GM18868 (cell line): Measurements from ENCODE around the gene LAGE3.
A peak's percentile ranks its signal among the peaks of the same experiment; 100 is the strongest.

Experiments used
- ATAC-seq: cut with Tn5 transposase; IDR thresholded peaks from one replicate; pipeline ENCODE4 v1.9.1; 2021; ENCODE audit warnings: mild to moderate bottlenecking, moderate library complexity; ENCODE audit not compliant: unreplicated experiment

The LAGE3 gene

DNA sequence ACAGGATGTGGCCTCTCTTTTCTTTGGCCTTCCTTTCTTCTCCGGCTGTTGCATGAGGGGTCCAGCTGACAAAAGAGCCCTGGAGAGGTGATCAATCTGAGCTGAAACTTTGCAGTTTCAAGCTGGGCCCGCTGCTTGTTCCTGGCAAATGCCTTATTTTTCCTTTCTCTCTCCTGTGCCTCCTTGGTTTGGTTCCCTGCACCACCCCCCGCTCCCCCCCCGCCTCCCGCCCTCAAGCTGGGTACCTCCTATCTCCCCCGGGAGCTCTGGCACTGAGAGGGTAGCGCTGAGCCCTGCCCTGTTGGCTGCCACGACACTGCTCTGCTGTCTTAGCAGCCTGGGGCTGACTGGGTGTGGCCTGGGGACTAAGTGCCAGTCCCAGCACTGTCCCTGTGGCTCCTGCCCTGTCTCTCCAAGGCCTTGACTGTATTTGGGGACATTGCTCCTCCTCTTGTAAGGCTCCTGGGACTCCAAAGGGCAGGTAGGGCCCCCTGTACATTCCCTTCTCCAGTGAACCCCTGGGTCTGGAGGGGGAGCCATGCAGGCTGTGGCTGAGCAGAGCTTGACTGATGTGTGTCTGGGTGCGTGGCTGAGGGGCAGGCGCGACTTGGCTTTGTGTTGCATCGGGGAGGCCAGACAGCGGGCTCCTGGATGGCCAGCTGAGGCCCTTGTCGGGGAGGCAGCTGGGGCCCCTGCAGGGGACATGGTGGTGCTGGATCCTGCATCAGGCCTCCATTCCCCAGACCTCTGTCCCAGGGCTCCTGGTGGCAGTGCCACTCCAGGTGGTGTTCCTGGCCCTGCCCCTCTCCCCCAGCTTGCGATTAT is 19.9 kb downstream of the LAGE3 start:
- ATAC-seq = no peak

DNA sequence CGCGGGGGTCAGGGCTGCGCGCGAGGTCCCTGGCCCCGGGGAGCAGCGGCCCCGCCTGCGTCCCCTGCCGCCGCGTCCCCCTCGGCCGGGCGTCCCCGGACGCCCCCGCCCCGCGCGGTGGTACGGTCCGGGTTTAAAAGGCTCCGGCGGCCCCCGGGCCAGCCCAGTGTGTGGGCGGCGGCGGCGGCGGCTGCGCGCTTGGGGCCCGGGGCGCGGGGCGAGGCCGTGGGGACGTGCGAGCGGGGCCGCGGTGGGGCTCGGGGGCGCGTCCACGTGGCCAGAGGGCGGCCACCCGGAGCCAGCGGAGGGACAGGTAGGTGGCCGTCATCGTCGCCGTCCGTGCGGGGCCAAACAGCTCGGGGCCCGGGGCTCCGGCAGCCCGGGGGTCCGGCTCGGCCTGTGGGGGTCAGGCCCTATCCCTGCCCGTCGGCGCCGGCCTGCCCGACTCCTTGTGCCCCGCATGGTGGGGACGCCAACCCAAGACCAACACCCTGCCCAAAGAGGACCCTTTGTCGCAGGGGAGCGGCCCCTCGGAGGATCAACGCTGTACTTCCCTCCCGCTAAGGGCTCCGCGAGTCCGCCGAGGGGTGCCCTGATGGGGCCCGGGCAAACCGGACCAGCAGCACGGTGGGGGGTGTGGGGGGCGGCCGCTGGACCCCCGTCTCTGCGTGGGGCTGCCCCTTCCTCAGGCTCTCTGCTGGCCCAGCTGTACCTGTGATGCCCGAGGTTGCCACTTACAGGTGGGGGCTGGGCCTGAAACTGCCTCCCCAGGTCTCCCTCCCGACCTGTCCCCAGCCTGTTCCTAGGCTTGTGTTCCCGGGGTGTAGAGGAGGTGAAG is 20.7 kb downstream of the LAGE3 start, which contains the start of gene PLXNA3:
TSS of gene PLXNA3 (plus strand) at position 166 of the 838 bp plus-strand sequence. CDS start 1,903 bp downstream, outside the sequence.
- ATAC-seq = peak; percentile 62

DNA sequence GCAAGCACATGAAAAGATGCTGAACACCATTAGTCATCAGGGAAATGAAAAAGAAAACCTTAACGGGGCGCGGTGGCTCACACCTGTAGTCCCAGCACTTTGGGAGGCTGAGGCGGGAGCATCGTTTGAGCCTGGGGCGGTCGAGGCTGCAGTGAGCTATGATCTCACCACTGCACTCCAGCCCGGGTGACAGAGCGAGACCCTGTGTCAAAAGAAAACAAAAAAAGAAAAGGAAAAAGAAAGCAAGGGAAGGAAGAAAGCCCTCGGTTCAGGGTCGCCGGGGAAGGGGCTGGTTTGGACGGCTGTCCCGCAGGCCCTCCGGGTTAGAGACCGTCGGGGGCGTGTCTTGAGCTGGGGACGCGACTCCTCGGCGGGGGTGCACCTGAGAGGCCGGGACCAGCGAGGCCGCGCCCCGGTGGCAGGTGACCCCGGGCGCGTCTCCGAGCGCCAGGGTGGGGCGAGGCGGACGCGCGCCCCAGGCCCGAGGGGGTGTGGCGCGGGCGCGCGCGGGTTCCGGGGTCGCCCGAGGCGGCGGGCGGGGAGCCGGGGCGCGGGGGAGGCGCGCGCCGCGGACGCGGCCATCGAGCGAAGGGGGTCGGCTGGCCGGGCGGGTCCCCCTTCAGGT is 21.5 kb downstream of the LAGE3 start:
- ATAC-seq = peak; percentile 70

DNA sequence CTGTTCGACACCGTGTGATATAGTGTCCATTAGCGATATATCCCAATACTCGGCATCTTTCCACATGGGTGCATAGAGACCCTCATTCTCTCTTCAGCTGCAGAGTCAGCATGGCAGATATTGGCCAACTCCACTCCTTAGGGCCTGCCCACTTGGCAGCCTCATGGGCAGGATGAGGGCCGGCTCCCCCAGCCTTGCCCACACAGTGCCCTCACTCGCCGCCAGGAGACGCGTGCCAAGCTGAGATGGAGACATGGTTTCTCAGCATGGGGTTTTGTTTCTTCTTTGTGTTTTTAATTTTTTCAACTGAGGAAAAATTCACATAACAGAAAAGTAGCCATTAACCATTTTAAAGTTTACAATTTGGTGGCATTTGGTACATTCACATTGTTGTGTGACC is 26.3 kb downstream of the LAGE3 start:
- no peak for ATAC-seq

DNA sequence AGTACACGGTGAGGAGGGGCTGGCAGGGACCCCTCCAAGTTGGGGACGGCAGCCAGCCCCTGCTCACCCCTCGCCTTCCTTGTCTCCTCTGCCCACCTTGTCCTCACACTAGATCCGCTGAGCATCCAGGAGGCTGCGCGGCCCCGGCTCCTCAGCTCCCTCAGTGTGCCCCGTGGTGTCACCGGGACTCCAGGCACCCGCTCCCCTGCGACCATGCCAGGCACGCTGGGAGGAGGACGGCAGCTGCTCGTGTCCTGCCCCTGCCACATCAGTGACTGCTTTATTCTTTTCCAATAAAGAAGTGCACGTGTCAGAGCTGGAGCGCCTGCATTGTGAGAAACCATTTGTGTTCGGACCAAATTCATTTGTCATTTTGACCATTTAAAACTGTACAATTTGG is 28.8 kb downstream of the LAGE3 start:
- ATAC-seq = no peak

DNA sequence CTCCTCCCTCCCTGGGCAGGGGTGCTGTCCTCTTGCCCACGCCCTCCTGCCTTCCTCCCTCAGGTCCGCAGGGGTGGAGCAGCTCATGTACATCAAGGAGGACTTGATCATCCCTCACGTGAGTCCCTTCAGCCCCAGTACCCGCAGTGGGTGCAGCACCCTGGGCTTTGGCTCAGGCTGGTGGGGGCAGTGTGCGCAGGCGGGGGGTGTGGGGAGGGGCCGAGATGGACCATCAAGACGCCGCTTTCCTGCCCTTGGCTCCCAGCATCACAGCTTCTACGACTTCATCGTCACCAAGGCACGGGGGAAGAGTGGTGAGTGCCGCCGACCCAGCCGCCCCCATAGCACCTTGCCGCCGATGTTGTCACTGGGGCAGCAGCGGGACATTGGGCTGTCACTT is 29.5 kb downstream of the LAGE3 start:
- ATAC-seq = no peak

DNA sequence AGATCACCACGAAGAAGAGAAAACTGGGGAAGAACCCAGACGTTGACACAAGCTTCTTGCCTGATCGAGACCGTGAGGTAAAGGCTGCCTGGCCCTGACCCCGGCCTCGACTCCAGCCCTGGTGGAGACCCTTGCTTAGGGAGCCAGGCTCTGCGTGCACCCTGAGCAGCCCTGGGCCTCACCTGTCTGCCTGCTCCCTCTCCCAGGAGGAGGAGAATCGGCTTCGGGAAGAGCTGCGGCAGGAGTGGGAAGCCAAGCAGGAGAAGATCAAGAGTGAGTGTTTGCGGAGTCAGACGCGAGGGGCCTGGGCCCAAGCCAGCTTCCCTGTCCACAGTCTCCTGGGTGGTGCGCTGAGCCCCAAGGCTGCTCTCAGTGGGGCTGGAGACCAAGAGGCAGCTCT is 30.6 kb downstream of the LAGE3 start:
- ATAC-seq = no peak

DNA sequence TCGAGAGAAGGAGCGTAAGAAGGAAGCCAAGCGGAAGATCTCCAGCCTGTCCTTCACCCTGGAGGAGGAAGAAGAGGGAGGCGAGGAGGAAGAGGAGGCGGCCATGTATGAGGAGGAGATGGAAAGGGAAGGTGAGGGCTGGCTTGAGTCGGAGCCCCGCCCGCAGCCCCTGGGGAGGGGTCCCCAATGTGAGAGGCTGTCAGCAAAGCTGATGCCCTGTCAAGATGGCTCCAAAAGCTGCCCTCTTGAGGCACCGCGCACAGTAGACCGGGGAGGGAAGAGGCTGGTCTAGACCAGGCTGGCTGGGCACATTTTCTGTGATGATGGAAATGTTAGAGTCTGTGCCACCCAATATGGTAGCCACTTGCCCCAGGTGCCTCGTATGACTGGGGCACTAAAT is 32.7 kb downstream of the LAGE3 start:
- no peak for ATAC-seq

DNA sequence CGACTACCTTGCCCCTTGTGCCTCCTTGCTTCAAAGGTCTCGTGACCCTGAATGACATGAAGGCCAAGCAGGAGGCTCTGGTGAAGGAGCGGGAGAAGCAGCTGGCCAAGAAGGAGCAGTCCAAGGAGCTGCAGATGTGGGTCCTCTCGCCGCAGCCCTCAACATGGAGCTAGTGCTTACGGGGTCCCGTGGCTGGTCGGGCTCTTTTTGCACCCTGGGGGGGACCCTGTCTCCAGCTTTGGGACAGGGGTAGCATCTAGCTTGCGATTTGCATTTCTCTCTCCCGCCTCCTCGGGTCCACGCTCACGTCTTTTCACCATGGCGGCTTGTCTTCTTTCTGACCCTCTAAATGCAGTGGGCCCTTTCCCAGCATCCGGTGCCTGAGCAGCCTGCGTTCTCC is 33.3 kb downstream of the LAGE3 start:
- ATAC-seq = no peak

DNA sequence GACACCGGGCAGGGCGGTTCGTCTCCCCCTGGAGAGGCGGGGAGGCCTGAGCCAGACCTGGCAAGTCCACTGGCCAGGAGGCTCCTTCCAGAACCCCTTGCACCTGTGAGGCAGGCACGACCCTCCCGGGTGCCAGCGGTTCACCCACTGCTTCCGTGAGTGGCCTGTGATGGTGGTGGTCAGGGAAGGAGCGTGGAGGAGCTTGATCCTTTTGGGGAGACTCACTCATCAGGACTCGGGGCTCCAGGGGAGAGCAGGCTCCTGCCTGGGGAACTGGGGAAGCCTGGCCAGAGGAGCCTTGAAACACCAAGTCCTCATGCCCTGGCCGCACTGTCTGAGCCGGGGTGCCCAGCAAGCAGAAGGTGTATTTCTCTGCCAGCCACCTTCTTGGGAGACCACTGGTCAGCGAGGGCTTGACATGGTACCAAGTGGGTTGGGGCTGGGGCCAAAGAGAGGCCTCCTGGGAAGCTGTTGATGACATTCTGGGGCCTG is 34.3 kb downstream of the LAGE3 start:
- ATAC-seq = no peak

DNA sequence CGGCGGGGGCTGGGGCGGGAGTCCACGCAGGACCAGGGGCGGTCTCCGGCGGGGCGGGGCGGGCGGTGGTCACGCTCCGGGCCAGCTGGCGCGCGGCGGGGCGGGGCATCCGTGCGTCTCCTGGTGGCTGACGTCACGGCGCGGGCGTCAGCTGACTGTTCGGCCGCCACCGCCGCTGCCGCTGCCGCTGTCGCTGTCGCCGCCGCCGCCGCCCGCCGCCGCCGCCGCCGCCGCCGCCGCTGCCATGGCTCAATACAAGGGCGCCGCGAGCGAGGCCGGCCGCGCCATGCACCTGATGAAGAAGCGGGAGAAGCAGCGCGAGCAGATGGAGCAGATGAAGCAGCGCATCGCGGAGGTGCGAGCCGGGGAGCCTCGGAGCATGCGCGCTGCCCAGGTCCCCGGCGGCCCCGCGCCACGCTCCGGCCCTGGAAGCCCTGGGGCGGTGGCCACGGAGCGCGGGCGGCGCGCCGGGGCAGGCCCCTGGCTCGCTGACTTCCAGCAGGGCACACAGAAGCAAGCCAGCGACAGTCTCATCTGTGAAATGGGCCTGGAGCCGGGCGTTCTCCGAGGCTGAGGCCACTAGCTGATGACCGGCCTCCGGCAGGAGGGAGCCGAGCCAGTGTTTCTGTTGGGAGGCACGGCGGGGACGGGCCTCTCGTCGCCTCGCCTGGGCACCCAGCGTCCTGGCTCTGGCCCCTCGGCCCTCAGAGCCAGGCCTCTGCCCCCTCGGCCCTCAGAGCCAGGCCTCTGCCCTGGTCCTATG is 34.9 kb downstream of the LAGE3 start, which contains the start of gene FAM50A:
TSS of gene FAM50A (plus strand) at position 150 of the 763 bp plus-strand sequence. CDS start at position 245, 95 bp downstream.
- peak; percentile 79 for ATAC-seq

DNA sequence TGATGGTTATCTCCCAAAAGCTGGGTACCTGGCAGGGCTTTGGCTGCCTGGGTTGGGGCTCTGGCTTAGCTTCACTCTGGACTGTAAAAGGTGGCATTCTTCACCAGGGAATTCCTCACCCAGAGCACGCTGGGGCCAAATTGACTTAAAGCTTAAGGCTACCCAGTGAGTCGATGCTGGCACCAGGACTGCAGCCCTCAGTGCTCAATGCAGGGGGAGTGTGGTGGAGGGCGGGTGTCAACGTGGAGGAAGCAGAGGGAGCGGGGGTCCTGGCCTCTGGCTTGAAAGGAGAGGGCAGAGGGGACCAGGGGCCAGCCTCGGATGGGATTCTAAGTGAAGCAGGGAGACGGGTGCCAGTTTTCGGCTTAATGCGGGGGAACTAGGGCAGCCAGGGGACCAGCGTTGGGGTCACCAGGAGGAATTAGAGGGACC is 35.6 kb downstream of the LAGE3 start:
- ATAC-seq = no peak

DNA sequence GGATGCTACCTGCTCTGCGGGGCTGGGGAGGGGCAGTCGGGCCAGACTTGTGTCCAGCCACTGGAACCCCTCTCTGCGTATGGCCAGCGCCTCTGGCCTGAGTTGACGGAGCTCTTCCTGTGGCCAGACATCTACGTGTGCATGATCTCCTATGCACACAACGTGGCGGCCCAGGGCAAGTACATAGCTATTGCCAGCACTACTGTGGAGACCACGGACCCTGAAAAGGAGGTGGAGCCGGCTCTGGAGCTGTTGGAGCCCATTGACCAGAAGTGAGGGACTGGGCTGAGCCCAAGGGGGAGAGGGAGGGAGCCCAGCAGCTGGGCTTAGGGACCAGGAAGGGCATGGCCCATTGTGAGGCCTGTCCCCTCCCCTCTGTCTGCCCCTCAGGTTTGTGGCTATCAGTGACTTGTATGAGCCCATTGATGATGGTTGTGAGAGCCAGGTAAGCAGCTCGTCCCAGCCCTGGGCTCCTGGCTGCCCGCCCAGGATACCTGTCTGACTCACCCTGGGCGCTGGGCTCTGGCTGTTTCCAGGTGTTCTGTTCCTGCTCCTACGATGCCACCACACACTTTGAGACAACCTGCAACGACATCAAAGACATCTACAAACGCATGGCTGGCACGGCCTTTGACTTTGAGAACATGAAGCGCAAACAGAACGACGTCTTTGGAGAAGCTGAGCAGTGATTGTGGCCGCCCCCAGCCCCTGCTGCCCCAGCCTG is 36.9 kb downstream of the LAGE3 start:
- no peak for ATAC-seq

DNA sequence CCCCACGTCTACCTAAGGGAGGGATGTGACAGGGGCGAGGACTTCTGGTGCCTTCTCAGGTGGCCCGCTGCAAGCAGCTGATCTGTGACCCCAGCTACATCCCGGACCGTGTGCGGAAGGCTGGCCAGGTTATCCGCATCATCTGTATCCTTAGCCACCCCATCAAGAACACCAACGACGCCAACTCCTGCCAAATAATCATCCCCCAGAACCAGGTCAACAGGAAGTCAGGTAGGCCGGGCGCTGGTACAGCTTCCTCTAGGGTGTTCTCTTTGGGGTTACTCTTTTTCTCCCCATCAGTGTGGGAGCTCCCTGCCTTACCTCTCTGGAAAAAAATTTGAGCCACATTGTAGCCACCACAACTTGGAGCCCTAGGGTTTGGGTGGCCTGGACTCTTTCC is 37.5 kb downstream of the LAGE3 start:
- ATAC-seq = no peak

DNA sequence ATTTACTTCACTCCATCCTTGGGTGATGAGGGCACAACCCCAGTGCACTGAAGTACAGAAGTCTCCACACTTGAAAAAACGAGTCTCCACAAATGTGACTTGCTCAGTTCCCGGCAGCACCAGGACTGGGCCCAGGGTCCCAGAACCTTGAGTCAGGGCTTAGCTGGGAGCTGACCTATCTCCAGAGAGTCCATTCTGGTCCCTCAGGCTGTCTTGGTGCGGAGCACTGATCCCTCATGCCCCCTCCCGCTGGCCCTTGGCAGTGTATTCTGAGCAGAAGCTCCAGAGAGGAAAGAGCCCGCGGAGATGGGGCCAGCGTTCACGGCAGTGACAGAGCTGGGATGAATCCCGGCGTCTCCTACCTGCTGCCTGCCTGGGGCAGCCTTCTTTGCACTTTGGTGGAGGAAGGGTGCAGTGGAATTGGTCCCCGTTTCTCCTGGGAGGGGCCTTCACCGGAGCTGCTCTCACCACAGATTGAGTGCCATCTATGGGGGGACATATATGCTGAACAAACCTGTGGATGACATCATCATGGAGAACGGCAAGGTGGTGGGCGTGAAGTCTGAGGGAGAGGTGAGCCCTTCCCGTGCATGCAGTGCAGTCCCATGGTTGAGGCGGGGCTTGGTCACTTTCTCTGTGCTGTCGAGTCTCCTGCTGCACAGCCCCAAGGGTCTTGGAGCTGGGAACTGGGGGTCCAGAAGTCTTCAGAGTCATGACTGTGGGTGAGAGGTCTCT is 38.3 kb downstream of the LAGE3 start:
- ATAC-seq = no peak

DNA sequence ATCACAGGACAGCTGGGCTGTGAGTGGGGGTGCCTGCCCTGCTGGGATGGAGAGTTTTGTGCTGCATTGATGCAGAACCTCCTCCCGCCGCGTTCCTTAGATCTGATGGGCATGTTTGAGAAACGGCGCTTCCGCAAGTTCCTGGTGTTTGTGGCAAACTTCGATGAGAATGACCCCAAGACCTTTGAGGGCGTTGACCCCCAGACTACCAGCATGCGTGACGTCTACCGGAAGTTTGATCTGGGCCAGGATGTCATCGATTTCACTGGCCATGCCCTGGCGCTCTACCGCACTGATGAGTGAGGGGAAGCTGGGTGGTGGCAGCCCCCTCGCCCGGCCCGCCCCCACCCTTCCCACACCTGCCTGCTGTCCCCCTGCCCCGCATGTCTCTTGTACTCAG is 39.2 kb downstream of the LAGE3 start:
- ATAC-seq = no peak

DNA sequence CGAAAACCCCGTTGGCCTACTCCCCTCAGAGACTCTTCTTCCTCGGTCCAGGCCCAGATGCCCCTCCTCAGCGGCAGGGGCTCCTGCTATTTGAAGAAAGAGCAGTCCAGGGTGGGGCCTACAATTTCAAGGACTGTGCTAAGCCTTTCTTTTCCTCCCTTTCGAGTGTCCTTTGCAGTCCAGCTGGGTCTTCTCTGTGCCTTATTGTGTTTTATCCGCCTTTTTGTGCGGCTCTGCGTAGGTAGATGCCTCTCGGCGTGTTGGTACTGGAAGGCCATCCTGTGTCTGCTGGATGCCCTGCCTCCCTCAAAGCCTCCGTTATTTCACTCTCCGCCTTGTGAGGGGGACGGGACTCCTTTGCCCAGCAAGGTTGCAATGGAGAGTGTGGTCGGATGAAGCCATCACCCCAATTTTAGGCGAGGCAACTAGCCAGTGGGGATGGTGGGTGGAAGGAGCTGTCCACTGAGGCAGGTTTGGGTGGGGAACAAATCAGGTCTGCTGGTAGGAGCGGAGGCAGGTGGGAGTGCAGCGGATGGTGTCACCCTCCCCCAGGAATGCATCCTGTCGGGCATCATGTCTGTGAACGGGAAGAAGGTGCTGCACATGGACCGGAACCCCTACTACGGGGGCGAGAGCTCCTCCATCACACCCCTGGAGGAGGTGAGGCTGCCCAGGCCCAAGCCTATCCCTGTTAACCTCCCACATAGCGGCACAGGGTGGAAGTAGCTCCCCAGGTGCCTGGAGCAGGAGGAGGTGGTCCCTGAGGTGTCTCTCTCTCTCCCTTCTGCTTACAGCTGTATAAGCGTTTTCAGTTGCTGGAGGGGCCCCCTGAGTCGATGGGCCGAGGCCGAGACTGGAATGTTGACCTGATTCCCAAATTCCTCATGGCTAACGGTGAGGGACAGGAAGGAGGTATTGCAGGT is 40.8 kb downstream of the LAGE3 start:
- no peak for ATAC-seq
